NCI-H460 (cell line): Measurements from ENCODE around the gene CLDN2. TPM values are rescaled to one million over a fixed set of nuclear protein-coding genes. Genes with fewer than 3 reads are reported as not detected.
A peak's percentile ranks its signal among the peaks of the same experiment; 100 is the strongest.
"Not testable (repeated sequence)": the region's sequence is repeated elsewhere in the genome, so short reads cannot be mapped to it uniquely, and the experiment has no call there.

Experiments used
- DNase-seq: peaks from one replicate; pipeline ENCODE4 v3.0.0-alpha.2; 2016; ENCODE audit warnings: low read depth; ENCODE audit errors: extremely low read depth
- polyA plus RNA-seq: library from polyadenylated mRNA; depleted of rRNA; stranded (reverse); fragments of >200 nt; gene quantifications from 2 replicates; pipeline ENCODE4 v1.2.3, GENCODE V29; 2014; cell fraction: nucleus; rRNA removed
- total RNA-seq: library from RNA; depleted of rRNA; stranded (reverse); fragments of >200 nt; shearing (Covaris generic); gene quantifications from 2 replicates; pipeline ENCODE4 v1.2.3, GENCODE V29; 2014; rRNA removed

Gene CLDN2, protein sequence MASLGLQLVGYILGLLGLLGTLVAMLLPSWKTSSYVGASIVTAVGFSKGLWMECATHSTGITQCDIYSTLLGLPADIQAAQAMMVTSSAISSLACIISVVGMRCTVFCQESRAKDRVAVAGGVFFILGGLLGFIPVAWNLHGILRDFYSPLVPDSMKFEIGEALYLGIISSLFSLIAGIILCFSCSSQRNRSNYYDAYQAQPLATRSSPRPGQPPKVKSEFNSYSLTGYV
- total RNA-seq = not detected in 2 replicates
- not detected in 2 replicates for polyA plus RNA-seq

DNA sequence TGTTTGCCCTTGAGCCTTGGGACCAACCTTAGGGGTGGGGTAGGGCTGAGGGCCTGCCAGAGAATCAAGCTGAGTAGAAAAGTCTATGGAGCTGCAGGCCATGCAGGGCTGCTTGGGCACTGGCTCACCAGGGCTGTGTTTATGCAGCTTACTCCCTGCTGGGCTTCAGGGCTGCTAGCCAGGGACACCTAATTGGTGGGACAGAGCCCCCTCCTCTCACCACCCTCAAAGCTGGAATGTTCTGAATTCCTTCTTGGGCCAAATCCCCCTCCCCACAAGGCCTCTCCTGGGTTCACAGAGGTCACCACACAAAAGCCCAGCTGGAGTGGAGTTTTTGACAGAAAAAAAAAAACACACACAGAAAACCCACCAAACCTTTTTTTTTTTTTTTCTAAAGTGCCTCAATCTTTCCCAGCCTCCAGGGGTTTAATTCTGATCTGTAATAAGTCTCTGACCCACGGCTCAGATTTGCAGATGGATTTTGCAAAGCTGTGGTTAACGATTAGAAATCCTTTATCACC, at the start of gene CLDN2:
CLDN2 (plus strand) TSS at position 471 of the 521 bp plus-strand sequence. CDS start 7,827 bp downstream, outside the sequence.
- DNase-seq = no peak

DNA sequence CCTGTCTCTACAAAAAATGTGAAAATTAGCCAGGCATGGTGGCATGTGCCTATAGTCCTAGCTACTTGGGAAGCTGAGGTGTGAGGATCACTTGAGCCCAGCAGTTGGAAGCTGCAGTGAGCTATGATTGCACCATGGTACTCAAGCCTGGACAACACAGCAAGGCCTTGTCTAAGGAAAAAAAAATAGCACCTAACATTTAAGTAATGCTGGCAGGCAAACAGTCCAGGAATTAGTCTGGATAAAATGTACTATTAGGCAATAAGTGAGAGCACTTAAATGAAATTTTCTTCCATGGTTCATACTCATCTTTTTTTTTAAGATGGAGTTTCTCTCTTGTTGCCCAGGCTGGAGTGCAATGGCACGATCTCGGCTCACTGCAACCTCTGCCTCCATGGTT, 47.4 kb upstream of the CLDN2 start:
- not testable (repeated sequence) for DNase-seq

DNA sequence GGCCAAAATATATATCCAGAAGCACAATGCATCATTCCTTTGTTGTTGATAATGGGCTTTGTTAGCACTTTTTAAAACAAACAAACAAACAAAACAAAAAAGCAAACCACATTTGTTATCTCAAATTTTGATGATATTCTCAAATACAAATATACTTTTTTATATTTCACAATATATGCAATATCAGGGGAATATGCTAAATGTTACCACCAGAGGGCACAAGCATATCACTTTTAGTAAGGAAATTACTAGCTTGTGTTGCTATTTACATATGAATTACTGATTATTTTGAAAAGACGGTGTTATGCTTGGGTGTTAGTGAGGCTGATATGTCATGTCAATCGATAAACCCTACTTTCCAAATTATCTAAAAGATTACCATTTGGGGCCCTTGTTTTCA, 46.1 kb upstream of the CLDN2 start:
- DNase-seq = peak; percentile 19

DNA sequence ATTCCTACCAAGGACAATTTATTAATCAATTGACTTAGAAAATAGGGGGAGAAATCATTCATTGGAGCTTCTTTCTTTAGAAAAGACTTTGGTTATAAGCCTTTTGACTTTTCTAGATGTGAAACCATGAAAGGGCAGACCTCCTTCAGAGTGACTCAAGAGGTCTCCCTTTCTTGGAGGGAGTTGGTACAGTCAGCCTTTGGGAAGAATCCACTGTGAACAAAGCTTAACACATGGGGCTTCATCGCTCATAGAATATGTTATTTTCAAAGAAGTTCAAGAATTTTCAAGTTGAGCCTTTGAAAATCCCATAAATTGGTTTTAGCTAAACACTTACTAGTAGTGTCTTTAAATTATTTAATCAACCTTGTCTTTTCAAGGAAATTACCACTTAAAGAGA, 45.1 kb upstream of the CLDN2 start:
- DNase-seq = no peak

GRCh38 chrX:106889468-106889867, 30.7 kb upstream of the CLDN2 start:
- DNase-seq = no peak

DNA sequence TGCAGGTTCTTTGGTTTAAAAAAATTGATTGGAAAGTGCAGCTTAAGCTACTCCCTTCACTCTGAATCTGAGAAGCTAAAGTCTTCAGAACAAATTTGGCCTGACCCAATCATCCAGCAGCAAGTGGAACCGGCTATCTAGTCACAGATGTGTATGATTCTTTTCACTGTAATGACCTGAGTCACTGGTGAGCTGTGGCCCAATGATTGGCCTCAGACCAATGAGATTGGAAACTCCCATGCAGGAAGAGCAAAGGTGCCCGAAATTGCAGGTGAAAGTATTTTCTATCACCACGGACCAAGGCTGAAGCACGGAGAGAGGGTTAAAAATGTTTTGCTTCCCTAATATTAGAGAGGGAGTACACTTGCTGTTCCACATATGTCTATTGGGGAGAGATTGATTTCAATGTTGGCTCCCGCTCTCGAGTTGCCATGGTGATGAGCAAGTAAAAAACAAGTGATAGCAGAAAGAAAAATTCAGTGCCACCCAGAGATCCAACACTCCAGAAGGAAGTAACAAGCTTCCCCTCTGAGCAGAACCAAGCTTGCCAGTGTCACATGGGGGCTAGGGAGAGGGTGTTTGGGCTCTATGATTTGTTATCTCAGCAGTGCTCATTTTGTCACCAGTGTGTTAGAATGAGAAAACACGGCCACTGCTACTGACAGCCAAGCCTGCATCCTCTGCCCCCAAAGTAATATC, 28.3 kb upstream of the CLDN2 start:
- DNase-seq = no peak

GRCh38 chrX:106894392-106894909, 25.8 kb upstream of the CLDN2 start:
- DNase-seq = peak; percentile 77

- DNase-seq = peak; percentile 48
These were observed 25.2 kb upstream of the CLDN2 start for GRCh38 chrX:106894978-106895452.

- DNase-seq = peak; percentile 60
These were observed 22.9 kb upstream of the CLDN2 start for GRCh38 chrX:106897259-106897658.

DNA sequence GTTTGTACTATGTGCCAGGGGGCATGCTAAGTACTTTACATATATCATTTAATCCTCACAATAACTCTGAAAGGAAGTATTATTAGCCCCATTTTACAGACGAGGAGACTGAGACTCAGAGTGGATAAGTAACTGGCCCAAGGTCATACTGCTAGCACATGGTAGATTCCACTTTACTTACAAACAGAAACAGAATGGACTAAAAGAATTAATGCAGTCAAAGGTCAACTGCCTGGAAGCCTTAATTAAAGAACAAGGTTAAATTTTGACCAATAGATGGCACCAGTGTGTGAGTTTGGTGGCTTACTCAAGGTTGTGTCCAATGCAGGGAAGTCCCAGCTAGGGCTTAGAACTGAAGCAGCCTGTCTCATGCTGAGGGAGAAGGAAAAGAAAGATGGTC, 21.7 kb upstream of the CLDN2 start:
- peak; percentile 58 for DNase-seq

DNA sequence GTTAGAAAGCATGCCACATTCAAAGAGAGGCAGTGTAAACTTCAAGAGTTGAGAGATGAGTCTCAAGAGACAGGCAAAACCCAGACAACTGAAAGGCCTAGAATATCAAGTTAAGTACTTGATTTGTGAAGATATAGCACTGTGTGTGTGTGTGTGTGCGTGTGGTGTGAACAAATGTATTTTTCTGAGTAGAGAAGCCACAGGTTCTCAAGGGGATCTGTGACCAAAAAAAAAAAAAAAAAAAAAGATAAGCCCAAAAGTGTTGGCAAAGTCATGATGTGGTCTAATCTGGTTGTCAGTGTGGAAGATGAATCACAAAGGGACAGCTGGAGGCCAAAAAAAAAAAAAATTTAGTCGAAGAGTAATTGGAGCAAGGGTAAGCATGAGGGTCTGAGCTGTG, 20.9 kb upstream of the CLDN2 start:
- DNase-seq = no peak

DNA sequence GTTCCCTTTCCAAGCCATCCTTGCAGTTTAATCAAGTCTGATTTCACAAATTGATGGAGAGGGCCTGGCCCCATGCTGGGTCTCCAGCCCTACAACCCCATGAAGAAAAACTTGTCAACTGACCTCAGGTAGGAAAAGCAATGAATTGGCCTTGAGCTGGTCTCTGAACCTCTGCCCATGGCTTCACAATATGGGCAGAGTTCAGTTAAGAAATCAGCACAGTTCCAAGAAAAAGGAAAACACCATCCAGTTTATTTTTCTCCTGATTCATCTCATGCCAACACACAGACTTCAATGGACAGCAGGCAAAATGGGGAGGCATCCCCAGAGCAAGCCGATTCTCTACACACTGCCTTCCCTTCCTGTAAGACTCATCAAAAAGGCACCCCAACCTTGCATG, 20.4 kb upstream of the CLDN2 start:
- DNase-seq = no peak

DNA sequence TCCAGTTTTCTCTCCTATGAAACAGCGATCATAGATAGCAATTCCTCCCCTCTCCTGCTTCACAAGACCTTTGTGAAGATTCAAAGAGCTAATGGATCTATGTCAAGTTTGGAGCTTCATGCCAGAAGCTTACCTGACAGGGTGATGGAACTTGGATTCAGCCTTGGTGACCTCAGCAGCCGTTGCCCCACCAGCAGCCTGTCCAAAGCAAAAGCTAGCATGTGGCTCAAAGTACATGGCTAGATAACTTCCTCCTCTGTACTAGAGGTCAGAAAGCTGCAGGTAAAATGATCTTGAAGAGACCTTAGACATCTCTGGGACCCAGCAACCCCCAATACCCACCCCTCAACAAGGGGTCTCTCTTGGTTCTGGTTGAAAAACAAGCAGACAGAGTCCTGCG, 18.9 kb upstream of the CLDN2 start:
- no peak for DNase-seq

DNA sequence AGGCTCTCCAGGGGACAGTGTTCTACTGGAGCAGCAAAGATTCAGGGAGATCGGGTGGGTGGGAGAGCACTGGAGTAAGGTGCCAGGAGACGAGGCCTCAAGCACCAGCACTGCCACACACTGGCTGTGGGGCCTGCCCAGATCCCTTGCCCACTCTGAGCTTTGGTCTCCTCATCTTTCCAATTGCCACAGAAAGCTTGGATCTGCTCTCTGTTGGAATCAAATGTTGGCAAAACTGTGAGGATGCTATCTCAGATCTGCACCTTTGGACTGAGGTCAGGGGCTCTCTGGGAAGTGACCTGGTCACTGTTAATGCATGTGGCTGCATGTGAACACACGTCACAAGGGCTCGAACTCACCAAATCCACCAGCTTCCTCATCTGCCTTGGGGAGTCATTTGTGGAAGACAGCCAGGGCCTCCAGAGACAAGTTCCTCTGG, 18.4 kb upstream of the CLDN2 start:
- DNase-seq = no peak

DNA sequence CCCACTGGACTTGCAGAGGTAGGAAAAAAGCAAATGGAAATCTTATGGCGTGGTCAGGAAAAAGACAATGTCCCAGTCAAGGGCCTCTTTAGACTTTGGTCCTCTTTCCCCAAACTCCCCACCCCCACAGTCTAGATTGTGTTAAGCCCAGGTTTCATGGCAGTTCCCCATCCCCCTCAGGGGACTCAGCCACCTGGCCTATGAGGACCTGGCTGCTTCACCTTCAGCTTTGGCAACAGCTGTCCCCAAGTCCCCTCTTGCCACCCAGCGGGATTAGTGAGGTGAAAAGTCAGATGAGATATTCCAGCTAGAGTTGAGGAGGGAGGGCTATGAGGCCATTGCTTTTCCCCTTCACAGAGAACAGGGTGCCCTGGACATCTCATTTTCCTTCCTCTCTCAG, 17.5 kb upstream of the CLDN2 start:
- no peak for DNase-seq

GRCh38 chrX:106903291-106903824, 16.8 kb upstream of the CLDN2 start, which contains the start of gene RIPPLY1:
Gene RIPPLY1 (minus strand): TSS chrX:106903341. CDS start chrX:106903287, 54 bp downstream.
- DNase-seq = no peak

- DNase-seq = no peak
These were observed 16.2 kb upstream of the CLDN2 start for GRCh38 chrX:106903856-106904528.

DNA sequence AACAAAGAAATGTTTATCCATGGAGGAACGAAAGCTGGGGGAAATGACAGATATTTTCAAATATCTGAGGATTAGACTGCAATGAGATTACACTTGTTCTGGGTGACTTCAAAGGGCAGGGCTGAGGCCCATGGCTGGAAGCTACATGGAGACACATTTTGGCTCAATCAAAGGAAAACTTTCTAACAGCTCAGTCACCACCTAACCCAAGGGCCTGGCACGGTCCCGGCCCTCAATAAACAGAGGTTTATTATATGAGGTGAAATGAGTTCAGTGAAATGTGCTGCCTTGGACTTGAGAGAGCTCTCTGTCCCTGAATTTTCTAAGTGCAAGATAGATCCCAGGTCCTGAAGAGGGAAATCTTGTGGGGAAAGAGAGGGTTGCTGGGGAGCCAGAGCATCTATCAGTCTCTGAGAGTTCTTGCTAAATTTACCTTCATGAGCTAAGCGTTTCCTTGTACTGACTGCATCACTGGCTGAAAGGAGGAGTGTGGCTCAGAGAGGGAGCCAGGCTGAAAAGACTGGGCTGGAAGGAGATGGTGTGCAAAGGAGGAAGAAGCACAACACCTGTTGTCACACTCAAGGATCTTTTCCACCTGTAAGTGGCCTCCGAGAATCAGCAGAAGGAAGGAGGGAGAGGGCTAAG, 15.0 kb upstream of the CLDN2 start:
- no peak for DNase-seq

- DNase-seq = no peak
These were observed 13.8 kb upstream of the CLDN2 start for GRCh38 chrX:106906361-106906760.

GRCh38 chrX:106912864-106913263, 7.3 kb upstream of the CLDN2 start:
- DNase-seq = no peak
